ENCODE data around the gene PWWP2A.

DNA sequence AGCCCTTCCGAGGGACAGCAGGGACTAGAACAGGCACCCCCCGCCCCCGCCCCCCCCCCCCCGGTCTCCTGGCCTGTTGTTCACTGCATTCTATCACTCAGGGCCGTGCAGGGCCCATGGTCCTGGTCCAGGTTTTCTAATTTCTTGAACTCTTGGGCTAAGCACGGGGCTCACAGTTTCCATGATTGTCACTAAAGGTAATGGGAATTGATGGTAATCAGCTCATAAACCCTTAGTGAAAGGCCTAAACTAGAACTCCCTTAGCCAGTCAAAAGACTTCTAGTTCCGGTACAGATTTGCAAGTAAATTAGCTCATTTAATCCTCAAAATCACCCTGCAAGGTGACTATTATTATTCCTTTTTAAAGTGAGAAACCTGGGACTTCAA lies 14.7 kb upstream of the PWWP2A start:
- TF ChIP-seq ELK1 (IDR thresholded peaks at IDR 0.05; ENCODE audit: low read depth, low read length) (no peak), POLR2A (IDR thresholded peaks at IDR 0.05; ENCODE audit: low read length) (no peak), CEBPB (IDR thresholded peaks at IDR 0.05) (no peak), POLR2AphosphoS2 (conservative IDR thresholded peaks at IDR 0.05; ENCODE audit: low read length) (no peak), HOXA7 (CRISPR knock-in tag; IDR thresholded peaks at IDR 0.05) (no peak), EP300 (IDR thresholded peaks at IDR 0.05) (no peak)
- TF ChIP-seq, protein P1, sequence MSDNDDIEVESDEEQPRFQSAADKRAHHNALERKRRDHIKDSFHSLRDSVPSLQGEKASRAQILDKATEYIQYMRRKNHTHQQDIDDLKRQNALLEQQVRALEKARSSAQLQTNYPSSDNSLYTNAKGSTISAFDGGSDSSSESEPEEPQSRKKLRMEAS (IDR thresholded peaks at IDR 0.05): no peak
- TF ChIP-seq, protein P2, sequence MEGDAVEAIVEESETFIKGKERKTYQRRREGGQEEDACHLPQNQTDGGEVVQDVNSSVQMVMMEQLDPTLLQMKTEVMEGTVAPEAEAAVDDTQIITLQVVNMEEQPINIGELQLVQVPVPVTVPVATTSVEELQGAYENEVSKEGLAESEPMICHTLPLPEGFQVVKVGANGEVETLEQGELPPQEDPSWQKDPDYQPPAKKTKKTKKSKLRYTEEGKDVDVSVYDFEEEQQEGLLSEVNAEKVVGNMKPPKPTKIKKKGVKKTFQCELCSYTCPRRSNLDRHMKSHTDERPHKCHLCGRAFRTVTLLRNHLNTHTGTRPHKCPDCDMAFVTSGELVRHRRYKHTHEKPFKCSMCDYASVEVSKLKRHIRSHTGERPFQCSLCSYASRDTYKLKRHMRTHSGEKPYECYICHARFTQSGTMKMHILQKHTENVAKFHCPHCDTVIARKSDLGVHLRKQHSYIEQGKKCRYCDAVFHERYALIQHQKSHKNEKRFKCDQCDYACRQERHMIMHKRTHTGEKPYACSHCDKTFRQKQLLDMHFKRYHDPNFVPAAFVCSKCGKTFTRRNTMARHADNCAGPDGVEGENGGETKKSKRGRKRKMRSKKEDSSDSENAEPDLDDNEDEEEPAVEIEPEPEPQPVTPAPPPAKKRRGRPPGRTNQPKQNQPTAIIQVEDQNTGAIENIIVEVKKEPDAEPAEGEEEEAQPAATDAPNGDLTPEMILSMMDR (IDR thresholded peaks at IDR 0.05): no peak
- TF ChIP-seq, protein P3, sequence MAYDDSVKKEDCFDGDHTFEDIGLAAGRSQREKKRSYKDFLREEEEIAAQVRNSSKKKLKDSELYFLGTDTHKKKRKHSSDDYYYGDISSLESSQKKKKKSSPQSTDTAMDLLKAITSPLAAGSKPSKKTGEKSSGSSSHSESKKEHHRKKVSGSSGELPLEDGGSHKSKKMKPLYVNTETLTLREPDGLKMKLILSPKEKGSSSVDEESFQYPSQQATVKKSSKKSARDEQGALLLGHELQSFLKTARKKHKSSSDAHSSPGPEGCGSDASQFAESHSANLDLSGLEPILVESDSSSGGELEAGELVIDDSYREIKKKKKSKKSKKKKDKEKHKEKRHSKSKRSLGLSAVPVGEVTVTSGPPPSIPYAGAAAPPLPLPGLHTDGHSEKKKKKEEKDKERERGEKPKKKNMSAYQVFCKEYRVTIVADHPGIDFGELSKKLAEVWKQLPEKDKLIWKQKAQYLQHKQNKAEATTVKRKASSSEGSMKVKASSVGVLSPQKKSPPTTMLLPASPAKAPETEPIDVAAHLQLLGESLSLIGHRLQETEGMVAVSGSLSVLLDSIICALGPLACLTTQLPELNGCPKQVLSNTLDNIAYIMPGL (CRISPR knock-in tag; IDR thresholded peaks at IDR 0.05; ENCODE audit: borderline replicate concordance): no peak

All from A549 (cell line).